KMS-11 (cell line): Measurements from ENCODE around the gene DNM3.

Experiments
- H2AFZ ChIP-seq: fragments of 200-600 bp; sonication (generic); 2 replicates; pipeline ENCODE4 v1.6.1; 2016; ENCODE audit warnings: antibody characterized with exemption, mixed run types, low read depth
- H3K27ac ChIP-seq: fragments of 200-600 bp; sonication (generic); 2 replicates; pipeline ENCODE4 v1.6.1; 2016; ENCODE audit warnings: mild to moderate bottlenecking, mixed run types
- H3K27me3 ChIP-seq: fragments of 200-600 bp; sonication (generic); 2 replicates; pipeline ENCODE4 v1.6.1; 2017; ENCODE audit warnings: mild to moderate bottlenecking, low read depth, mixed run types, moderate library complexity; ENCODE audit not compliant: insufficient read depth
- H3K36me3 ChIP-seq: fragments of 200-600 bp; sonication (generic); 2 replicates; pipeline ENCODE4 v1.6.1; 2017; ENCODE audit warnings: mild to moderate bottlenecking, mixed run types; ENCODE audit not compliant: insufficient read depth
- H3K4me1 ChIP-seq: fragments of 200-600 bp; sonication (generic); 2 replicates; pipeline ENCODE4 v1.6.1; 2016; ENCODE audit warnings: mild to moderate bottlenecking, low read depth, mixed run types; ENCODE audit not compliant: poor library complexity, severe bottlenecking
- H3K4me2 ChIP-seq: fragments of 200-600 bp; sonication (generic); 2 replicates; pipeline ENCODE4 v1.7.0; 2016; ENCODE audit warnings: mild to moderate bottlenecking, mixed run types
- H3K4me3 ChIP-seq: fragments of 200-600 bp; sonication (generic); IDR thresholded peaks from 2 replicates; pipeline ENCODE4 v1.6.1; 2017; ENCODE audit warnings: low read depth, low read length, mixed read lengths; ENCODE audit not compliant: insufficient read depth
- H3K79me2 ChIP-seq: fragments of 200-600 bp; sonication (generic); 2 replicates; pipeline ENCODE4 v1.6.1; 2016; ENCODE audit warnings: low read depth, mixed run types; ENCODE audit not compliant: insufficient read depth
- H3K9ac ChIP-seq: fragments of 200-600 bp; sonication (generic); 2 replicates; pipeline ENCODE4 v1.6.1; 2016; ENCODE audit warnings: mild to moderate bottlenecking, mixed run types
- H4K20me1 ChIP-seq: fragments of 200-600 bp; sonication (generic); 2 replicates; pipeline ENCODE4 v1.6.1; 2016; ENCODE audit warnings: mild to moderate bottlenecking, mixed run types; ENCODE audit not compliant: insufficient read depth
- CTCF ChIP-seq: fragments of 200-600 bp; sonication (generic); conservative IDR thresholded peaks from 2 replicates; pipeline ENCODE4 v1.6.1; 2017; ENCODE audit warnings: low read depth, mild to moderate bottlenecking, antibody characterized with exemption, low read length, moderate library complexity, mixed read lengths

Gene DNM3

GRCh38 chr1:172453153-172453545, 611.9 kb downstream of the DNM3 start:
- no peaks in the 10 kb centered on the region for H3K4me1 ChIP-seq
- H3K9ac ChIP-seq = no peak overlapping the region
- no peak overlapping the region for H3K4me2 ChIP-seq
- H4K20me1 ChIP-seq = no peaks in the 10 kb centered on the region
- no peaks in the 10 kb centered on the region for H3K36me3 ChIP-seq
- no peak overlapping the region for H3K27ac ChIP-seq
- no peak overlapping the region for H2AFZ ChIP-seq
- TF ChIP-seq CTCF = no peak
- no peaks in the 10 kb centered on the region for H3K79me2 ChIP-seq
- H3K27me3 ChIP-seq = no peaks in the 10 kb centered on the region
- no peak overlapping the region for H3K4me3 ChIP-seq

- Histone ChIP-seq H2AFZ (no peak overlapping the region), H3K4me3 (no peak overlapping the region), H3K27me3 (no peaks in the 10 kb centered on the region), H3K79me2 (no peaks in the 10 kb centered on the region), H3K4me1 (no peaks in the 10 kb centered on the region), H3K36me3 (no peaks in the 10 kb centered on the region), H3K27ac (no peak overlapping the region), H3K4me2 (no peak overlapping the region), H3K9ac (no peak overlapping the region), H4K20me1 (no peaks in the 10 kb centered on the region)
- TF ChIP-seq CTCF = no peak
Measured at GRCh38 chr1:172453607-172454006, 612.3 kb downstream of the DNM3 start.

- Histone ChIP-seq H4K20me1 (no peaks in the 10 kb centered on the region), H2AFZ (no peak overlapping the region), H3K79me2 (no peaks in the 10 kb centered on the region), H3K27ac (no peak overlapping the region), H3K4me2 (no peak overlapping the region), H3K27me3 (no peaks in the 10 kb centered on the region), H3K4me3 (no peak overlapping the region), H3K9ac (no peak overlapping the region), H3K36me3 (no peaks in the 10 kb centered on the region), H3K4me1 (no peaks in the 10 kb centered on the region)
- no peak for TF ChIP-seq CTCF
Measured at GRCh38 chr1:172455451-172455850, 614.2 kb downstream of the DNM3 start.

GRCh38 chr1:172456344-172456769, 615.1 kb downstream of the DNM3 start:
- no peak overlapping the region for H2AFZ ChIP-seq
- no peak overlapping the region for H3K4me3 ChIP-seq
- no peaks in the 10 kb centered on the region for H3K4me1 ChIP-seq
- H3K27ac ChIP-seq = no peak overlapping the region
- H3K4me2 ChIP-seq = no peak overlapping the region
- no peak for TF ChIP-seq CTCF
- H3K79me2 ChIP-seq = no peaks in the 10 kb centered on the region
- H3K27me3 ChIP-seq = no peaks in the 10 kb centered on the region
- H3K9ac ChIP-seq = no peak overlapping the region
- H3K36me3 ChIP-seq = no peaks in the 10 kb centered on the region
- no peaks in the 10 kb centered on the region for H4K20me1 ChIP-seq
